COLO668 (cell line): Measurements from ENCODE around the gene RHBDD3.

Experiments
- DNase-seq: peaks from one replicate; lab custom pipeline; 2025; ENCODE audit not compliant: unreplicated experiment; lab: John Stamatoyannopoulos, UW

Gene RHBDD3

DNA sequence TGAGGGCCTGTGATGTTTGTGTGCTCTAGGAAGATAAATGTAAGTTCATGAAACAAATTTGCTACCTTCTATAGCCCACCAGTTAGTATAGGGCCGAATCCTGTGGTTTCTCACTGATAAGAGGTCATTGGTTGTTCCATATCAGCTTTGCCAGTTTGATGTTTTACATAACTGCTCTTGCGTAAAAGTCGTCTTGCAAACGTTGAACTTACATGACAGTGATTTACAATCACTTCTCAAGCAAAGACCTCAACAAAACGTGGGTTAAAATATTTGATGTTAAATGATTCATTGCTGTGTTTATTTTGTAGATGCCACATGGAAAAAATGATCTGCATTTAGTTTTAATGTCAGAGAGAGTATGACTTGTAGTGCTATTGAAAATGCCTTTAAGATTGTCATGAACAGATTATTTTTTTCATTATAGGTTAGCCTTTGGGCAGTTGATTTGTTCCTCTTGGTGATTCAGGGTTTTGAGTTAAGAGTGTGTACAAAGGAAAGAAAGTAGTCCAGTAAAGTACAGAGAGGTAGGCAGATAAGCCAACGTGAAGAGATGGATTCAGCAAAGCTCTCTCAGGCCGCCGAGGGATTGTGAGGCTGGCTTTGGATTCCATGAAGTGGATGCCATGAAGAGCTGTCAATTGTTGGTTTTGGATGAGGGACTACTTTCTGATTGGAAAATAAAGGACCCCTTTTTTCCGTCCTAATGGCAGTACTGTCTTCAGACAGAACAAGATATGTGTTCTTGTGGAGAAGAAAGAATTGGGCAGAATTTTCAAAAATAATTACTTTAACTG, 2.9 kb upstream of the RHBDD3 start:
- DNase-seq = no peak

DNA sequence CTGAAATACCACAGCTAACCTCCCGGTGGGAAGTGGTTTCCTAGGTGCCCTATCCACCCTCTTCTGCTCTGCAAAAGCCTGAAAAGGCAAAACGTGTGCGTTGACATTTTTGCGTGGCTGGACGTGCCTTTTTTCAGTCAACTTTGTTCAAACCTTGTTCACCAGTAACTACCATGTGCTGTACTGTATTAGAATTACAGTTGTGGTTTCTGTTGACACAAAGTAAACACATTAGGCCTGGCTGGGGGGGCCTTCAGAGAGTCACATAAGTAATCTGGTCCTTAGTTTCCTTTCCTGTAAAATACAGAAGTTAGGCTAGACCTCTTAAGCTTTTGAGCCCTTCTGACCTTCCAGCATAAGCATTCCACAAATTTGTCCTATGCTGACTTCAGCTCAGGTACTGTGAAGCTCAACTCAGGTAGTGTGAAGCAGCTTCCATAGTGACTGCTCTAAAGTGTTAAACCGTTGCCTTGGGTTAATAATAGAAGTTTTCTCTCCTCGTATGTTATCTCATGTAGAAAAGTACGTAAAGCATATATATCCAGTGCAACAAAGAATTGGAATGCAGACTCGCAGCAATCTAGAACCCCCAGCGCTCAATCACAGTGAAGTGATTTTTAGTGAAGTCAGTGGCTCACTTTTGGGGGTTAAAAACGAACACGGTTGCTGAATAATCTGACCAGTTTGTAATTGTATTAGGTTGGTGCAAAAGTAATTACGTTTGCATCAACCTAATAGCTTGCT, 2.1 kb upstream of the RHBDD3 start:
- no peak for DNase-seq

DNA sequence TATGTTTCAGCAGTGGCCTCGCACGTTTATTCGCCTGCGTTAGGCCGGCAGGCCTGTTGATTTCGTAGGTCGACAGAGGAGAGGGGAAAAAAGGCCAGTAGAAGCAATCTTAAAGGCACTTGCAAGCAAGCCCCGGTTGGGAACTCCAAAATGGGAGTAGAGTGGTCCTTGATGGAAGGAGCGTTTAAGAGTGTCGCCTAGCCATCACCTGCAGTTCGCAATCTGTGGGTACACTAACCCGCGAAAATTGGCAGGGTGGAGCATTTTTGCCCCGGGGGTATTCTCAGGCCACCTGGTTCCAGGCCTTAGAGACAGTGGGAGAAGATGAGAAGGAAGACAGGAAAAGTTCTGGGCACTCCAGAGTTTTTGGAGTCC, 1.4 kb upstream of the RHBDD3 start:
- peak; percentile 20 for DNase-seq

DNA sequence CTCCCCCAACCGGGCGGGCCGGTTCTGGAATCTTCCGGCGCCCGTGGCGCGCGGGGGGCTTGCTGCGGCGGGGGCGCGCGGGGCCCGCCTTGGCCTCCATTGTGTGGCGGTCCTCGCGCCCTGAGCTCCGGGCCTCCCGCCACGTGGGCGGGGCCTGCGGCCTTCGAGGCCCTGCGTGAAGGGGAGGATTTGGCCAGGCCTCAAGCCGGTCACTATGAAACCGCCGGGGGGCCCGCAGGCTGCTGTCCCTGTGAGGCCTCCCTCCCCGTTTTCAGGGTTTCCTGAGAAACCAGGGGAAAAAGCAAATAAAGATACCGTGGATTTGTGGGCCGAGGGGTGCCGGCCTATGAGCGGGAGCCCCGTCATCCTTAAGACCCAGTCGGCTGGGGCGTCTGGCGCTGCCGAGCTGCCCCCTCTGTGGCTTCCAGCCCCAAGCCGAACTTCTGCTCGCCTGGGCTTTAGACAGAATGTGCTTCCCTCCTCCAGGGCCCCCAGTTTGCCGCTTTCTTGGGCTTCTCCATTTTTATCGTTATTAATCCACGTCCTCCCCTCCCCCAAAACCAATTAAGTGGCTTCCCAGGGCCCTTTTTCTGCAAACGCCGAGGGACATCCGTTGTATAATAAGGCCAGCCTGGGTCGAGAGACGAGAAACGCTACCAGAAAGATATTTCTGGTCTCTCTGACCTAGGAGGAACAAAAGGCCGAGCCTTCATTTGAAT, 889 bp upstream of the RHBDD3 start:
- peak; percentile 61 for DNase-seq

DNA sequence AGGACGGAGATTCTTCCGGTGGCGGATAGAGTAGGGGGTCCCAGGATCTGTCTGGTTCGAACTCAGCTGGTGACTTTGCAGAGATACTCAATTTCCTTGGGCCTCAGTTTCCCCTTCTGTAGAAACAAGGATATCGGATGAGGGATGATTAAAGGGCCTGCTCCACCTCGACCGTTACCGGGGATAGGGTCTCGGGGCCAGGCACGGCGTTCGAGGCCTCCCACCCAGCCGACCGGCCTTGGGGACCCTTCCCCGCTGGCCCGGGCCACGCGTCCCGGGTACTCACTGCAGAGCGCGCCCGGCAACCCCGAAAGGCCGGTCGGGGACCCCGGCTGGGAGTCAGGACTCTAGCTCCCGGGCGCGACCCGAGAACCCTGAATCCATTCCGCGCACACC, 321 bp downstream of the RHBDD3 start:
- no peak for DNase-seq

DNA sequence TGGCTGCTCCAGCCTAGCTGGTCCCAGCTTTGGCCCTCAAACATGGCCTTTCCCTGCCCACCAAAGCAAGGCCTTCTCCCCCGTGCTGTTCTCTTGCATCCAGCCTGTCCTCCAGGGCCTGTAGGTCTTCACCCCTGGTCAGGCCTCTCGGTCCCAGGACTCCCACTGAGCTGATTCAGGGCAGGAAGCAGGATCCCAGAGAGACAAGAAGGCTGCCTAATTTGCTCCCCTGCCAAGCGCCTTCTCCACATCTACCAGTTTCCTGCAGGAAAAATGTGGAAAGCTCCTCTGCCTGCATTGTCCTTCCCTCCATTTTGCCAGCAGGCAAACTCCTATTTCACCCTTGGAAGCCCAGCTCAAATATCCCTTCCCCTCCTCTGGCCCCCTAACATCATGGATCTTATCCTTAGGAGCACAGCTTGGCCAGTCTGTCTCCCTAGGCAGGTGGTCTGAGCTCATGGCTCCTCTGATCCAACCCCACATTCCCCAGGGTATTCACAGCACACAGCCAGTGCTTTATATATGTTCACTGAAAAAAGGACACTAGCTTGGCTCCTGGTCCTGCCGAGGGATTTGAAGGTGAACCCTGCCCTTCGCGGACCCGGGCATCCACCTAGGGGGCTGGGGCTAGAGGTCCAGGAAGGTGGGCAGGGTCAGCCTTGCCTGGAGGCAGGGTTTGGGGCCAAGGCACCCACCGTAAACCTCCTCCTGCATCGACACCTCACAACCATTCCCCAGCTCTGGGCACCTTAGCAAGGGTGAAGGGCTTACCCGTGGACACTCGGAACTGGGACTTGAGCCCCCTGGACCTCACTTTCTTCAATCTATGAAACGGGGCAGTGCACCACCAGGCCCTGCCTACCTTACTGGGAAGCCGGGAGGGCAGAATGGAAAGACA, 968 bp downstream of the RHBDD3 start:
- no peak for DNase-seq

DNA sequence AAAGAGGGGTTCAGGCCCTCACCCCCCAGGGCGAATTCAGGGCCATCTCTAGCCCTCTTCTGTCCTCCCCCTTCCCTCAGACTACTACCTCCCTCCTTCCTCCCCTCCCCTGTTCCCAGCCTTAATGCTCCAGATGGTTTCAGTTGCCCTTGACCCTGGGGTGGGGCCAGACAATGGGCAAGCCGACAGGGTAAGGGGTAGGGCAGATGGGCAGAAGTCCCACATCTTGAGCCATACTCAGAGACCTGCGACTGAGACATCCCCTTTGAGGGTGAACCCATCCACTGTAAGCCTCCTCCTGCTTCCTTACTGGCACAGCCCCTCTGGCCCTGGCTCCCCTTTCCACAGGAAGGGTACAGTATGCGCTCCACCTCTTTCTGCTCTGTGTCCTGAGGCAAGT, 1.9 kb downstream of the RHBDD3 start:
- no peak for DNase-seq

DNA sequence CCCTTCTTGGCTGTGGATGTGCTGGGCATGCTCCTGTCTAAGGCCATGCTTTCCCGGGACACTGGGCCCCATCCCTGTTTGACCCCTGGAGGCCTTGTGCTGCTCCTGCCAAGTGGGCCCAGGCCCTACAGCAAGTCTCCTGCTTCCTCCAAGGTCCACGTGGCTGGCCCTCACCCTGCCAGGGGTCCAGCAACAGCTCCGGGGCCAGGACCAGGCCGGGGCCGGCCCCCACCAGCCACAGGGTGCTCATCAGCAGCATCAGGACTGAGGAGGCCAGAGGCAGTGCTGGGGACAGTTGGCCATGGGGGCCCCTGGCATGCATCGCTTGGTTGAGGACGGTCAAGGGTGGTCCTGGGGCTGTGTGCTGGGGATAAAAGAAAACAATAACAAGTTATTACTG, 2.5 kb downstream of the RHBDD3 start:
- DNase-seq = no peak

DNA sequence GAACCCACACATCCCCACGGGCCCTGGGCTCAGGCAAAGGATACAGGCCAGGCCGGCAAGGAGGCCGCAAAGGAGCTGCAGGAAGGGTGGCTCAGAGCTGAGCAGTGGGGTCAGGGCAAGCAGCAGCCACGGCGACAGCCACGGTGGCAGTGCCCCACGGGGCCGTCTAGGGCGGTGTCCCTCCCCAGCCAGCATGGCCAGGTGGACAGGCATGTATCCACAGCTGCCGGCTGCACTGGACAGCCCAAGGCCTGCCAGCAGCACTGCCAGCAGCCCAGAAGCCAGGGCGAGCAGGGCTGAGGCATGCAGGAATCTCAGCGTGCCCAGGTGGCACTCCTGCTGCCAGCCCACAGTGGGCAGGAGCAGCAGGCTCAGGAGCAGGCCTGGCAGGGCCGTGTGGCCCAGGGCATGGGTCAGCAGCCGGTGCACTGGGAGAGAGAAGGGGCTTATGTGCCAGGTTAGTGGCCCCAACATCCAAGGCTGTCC, 3.9 kb downstream of the RHBDD3 start:
- no peak for DNase-seq

DNA sequence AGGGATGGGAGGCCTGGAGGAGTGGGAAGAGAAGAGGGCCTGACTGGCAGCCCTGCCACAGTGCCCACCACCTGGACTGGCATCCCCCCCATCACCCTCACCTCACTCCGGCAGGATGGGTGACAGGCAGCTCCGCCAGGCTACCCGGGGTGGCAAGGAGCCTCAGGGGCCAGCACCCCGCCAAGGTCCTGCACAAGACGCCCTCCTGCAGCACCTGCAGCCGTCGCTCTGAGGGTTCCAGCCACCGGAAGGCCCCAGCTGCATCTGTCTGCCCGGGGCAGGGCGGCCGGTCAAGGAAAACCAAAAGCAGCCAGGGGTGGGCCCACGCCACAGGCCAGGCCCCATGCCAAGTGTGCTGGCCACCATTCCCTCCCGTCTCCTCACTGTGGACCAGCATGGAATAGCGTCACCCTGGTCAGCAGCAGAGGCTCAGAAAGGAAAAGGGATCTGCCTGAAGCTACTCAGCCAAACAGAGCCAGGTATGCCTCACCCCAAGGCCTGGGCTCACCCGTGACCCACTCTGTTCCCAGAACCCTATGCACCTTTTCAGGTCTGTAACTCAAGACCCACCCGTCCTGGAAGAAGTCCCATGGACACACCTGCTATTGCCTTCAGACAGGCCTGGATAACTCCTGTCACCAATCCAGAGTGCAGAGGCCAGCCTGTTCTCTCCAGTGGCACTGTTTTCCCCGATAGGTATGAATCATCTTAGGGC, 7.0 kb downstream of the RHBDD3 start:
- no peak for DNase-seq

DNA sequence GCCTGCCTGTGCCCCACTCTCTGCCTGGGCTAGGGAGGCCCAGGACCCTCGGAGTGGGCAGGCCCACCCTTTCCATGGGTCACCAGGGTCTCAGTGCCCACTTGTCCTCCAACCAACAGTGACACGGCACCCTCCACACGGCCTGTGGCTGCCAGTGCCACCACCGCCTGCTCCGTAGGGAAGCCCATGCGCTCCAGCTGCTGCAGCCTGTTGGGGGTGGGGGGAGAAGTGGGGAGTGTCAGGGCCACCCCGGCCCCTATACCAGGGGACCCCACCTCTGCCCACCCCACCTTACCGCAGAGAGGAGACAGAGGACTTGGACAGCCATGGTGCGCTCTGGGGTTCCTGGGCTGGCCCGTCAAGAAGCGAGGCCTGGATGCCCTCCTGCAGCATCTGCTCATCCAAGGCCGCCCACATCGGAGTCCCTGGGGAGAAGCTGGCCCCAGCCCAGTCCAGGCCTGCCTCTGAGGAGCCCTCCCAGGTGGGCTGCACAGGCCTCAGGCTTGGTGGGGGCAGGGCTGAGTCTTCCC, 7.7 kb downstream of the RHBDD3 start:
- no peak for DNase-seq

DNA sequence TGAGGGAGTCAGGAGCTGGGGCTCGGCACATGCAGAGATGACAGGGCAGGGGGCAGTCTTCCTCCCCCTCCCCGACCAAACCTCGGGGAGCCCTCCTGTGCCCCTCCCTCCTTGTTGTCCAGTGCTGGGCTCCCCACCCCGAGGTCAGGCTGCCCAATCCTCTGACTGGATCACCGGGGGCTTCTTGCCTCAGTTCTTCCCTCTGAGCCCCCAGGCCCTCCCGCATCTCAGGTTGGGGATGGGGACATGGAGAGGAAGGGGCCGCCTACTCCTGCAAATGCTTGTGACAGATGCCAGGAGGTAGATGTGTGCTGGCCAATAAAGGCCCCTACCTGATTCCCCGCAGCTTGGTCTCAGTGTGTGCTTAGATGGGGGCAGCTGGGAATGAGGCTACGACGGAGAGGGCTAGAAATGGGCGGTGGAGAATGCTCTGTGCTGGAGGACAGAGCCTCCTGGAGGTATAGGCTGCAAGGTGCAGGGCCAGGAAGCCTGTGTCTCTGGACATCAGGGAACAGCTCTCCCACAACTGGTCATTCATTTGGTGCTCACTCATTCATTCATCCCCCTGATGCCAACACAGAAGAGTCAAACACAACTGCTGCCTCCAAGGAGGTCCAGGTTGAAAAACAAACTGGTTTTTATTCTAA, 8.4 kb downstream of the RHBDD3 start:
- no peak for DNase-seq

DNA sequence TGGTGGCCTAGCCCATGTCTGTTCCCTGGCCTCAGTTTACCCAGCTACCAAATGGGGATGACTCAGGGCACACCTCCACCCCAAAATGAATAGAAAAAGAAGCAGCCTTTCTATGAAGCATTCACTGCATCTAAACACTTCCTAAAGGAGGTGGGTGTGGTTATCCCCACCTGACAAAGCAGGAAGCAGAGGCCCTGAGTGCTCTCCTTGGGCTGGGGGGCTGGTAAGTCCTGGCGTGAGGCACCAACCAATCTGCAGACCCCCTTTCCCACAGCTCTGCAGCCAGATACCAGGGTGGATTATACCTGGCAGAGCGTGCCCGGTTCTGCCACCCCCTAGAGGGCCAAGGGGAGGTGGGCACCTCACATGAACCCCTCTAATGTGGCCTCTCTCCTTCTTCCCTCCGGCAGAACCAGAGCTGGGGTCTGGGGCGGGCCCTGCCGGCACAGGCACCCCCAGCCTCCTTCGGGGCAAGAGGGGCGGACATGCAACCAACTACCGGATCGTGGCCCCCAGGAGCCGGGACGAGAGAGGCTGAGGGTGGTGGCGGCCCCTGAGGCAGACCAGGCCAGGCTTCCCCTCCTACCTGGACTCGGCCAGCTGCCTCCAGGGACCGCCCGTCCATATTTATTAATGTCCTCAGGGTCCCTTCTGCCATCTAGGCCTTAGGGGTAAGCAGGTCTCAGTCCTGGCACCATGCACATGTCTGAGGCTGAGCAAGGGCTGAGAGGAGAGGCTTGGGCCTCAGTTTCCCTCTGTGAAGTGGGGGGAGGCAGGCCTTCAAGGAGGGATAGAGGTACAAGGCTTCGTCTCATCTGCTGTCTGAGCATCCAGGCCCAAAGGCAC, 9.2 kb downstream of the RHBDD3 start:
- no peak for DNase-seq

DNA sequence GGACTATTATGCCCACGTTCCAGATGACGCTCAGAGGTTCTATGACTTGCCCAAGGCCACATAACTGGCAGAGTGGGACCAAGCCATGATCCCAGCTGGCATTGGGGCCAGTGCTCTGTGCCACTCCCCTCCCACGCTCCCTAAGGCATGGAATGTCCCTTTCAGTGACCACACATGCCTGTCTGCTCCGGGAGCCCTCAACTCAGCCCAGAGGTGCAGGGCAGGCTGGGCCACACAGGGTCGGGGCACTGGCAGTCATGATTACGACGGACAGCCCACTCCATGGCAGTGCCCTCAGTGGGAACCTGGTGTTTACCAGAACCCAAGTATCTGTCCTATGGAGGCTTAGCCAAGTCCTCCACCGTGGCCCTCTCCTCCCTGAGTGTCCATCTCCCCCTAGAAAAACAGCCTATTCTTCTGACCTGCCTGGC, 10.0 kb downstream of the RHBDD3 start:
- no peak for DNase-seq

DNA sequence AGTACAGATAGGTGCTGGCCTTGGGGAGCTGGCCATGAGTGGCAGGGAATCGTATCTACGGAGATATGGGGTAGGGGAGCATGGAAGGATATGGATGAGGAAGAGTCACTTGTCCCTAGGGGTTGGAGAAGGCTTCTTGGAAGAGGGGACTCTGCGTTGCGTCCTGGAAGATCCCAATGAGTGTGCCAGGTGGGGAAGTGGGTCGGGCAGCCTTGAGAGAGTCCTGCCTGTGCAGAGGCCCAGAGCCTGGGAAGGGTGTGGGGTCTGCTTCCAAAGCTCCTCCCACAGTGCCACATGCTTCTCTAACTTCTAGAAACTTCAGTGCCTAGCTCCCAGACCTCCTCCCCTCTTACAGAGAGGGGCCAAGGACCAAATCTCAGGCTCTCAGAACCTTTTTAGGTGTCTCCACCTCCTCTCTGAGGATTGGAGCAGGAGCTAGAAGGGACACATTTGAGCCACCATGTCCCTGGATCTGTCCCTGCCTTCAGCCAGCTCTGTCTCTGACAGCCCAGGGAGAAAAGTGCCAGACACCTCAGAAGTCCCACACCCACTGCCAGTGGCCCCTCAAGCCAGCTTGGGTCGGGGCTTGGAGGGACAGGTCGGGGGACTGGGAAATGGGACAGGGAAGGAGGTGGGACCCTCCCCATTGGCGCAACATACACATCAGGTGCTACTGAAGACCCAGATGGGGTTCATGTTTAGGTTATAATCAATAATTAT, 11.0 kb downstream of the RHBDD3 start:
- DNase-seq = no peak

DNA sequence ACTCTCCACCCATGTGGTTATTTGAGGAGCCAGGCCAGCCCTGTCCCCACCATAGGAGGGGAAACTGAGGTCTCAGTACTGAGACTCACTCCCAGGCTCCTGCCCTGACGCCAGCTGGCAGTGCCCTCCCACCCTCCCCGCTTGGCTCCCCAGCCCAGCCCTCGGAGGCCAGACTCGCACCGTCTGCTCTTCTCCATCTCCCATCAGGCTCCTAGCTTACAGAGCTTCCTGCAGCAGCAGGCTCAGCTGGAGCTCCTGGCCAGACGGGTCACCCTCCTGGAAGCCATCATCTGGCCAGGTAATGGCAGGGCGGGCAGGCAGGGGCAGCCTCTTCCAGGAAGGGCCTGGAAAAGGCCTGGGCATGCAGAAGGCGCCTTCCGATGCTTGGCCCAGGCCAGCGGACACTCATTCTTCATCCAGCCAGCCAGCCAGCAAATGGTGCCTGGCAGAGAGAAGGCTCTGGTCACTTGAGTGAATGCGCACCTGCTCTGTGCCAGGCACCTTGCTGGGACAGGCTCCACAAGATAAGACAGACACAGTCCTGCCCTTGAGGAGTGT, 12.6 kb downstream of the RHBDD3 start:
- DNase-seq = no peak

DNA sequence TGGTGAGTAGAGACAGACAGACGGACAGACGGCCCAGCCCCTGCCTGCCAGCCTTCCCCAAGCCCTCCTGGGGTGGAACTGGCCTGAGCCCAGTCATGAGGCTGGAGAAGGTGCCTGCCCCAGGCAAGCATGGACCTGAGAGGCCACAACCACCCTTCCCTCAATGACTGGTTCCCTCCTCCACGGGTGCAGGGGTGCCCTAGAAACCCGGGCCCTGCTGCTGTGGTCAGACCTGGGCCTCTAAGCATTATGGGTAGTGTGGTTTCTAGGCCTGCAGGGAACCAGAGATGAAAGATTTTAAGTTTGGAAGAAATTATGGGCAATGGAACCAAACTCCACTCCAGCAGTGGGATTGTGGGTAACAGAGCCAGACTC, 13.5 kb downstream of the RHBDD3 start:
- no peak for DNase-seq
